Endometrium (tissue), 2 donors: ENCODE results near the gene WDR4.
"Not testable (repeated sequence)": the region's sequence is repeated elsewhere in the genome, so short reads cannot be mapped to it uniquely, and the experiment has no call there.

Experiments
- FAIRE-seq: peaks from 2 replicates; lab custom pipeline; 2012; peaks lifted over from hg19 to GRCh38; lab: Jason Lieb, UNC
- donor health status: control.
- donor health status: control.

Gene WDR4

GRCh38 chr21:42878993-42879787, at the start of gene WDR4:
TSS of gene WDR4 (minus strand) at chr21:42879539. CDS start at chr21:42879495, 44 bp downstream.
- FAIRE-seq, result no peak

- FAIRE-seq, result not testable (repeated sequence)
Observed at GRCh38 chr21:42927474-42928200, 48.3 kb upstream of the WDR4 start.

- FAIRE-seq, result no peak
Observed at GRCh38 chr21:42925114-42925926, 46.0 kb upstream of the WDR4 start, which contains the start of gene ERVH48-1. TSS of gene ERVH48-1 (minus strand) at chr21:42925630. CDS start at chr21:42919006, 6,624 bp downstream.

- no peak for FAIRE-seq
Observed at GRCh38 chr21:42924433-42924751, 45.1 kb upstream of the WDR4 start.

- FAIRE-seq, result peak; percentile 46
Observed at GRCh38 chr21:42923553-42924432, 44.5 kb upstream of the WDR4 start.

GRCh38 chr21:42922918-42923317, 43.6 kb upstream of the WDR4 start:
- FAIRE-seq, result no peak

GRCh38 chr21:42921927-42922326, 42.6 kb upstream of the WDR4 start:
- FAIRE-seq, result no peak

- FAIRE-seq, result no peak
Observed at GRCh38 chr21:42918291-42918690, 39.0 kb upstream of the WDR4 start.

- no peak for FAIRE-seq
Observed at GRCh38 chr21:42913476-42913875, 34.1 kb upstream of the WDR4 start.

GRCh38 chr21:42911920-42912319, 32.6 kb upstream of the WDR4 start:
- FAIRE-seq, result not testable (repeated sequence)

- FAIRE-seq, result not testable (repeated sequence)
Observed at GRCh38 chr21:42908484-42908883, 29.1 kb upstream of the WDR4 start.

GRCh38 chr21:42906233-42906632, 26.9 kb upstream of the WDR4 start:
- FAIRE-seq, result no peak

- FAIRE-seq, result no peak
Observed at GRCh38 chr21:42905195-42905594, 25.9 kb upstream of the WDR4 start.

- no peak for FAIRE-seq
Observed at GRCh38 chr21:42903817-42904216, 24.5 kb upstream of the WDR4 start.

- no peak for FAIRE-seq
Observed at GRCh38 chr21:42900446-42900845, 21.1 kb upstream of the WDR4 start.

- peak; percentile 85 for FAIRE-seq
Observed at GRCh38 chr21:42892931-42893755, 13.8 kb upstream of the WDR4 start, which contains the start of gene NDUFV3. TSS of gene NDUFV3 (plus strand) at chr21:42893309. CDS start at chr21:42893334, 25 bp downstream.

GRCh38 chr21:42892582-42892930, 13.2 kb upstream of the WDR4 start:
- FAIRE-seq, result no peak

GRCh38 chr21:42887326-42887725, 8.0 kb upstream of the WDR4 start:
- no peak for FAIRE-seq

- FAIRE-seq, result no peak
Observed at GRCh38 chr21:42883921-42884320, 4.6 kb upstream of the WDR4 start.

GRCh38 chr21:42880352-42880751, 1.0 kb upstream of the WDR4 start:
- no peak for FAIRE-seq

- no peak for FAIRE-seq
Observed at GRCh38 chr21:42878678-42878992, 704 bp downstream of the WDR4 start.
